Tibial nerve (tissue), 4 donors: ENCODE results near the gene ECEL1.

ENCODE experiments used
- EP300 ChIP-seq, 2 donors: sonication (generic); formaldehyde crosslinking; IDR thresholded peaks; one replicate each; pipeline ENCODE4 v1.6.1; 2017; ENCODE audit warnings: antibody characterized with exemption in 2 of 2, mild to moderate bottlenecking in 1 of 2
- POLR2A ChIP-seq, 2 donors: fragments of 450-650 bp; IDR thresholded peaks; one replicate each; pipeline ENCODE4 v1.6.1; 2017; ENCODE audit warnings: antibody characterized with exemption in 2 of 2, mild to moderate bottlenecking in 2 of 2, moderate library complexity in 2 of 2
- TF ChIP-seq, protein P1 (sequence below), 5 experiments: fragments of 200-600 bp in 3 of 5; fragments of 450-650 bp in 2 of 5; sonication (generic) in 3 of 5; IDR thresholded peaks; one replicate each; pipeline ENCODE4 v1.5.1; 2016 to 2019; ENCODE audit warnings: antibody characterized with exemption in 5 of 5, mild to moderate bottlenecking in 3 of 5, moderate library complexity in 2 of 5

DNA sequence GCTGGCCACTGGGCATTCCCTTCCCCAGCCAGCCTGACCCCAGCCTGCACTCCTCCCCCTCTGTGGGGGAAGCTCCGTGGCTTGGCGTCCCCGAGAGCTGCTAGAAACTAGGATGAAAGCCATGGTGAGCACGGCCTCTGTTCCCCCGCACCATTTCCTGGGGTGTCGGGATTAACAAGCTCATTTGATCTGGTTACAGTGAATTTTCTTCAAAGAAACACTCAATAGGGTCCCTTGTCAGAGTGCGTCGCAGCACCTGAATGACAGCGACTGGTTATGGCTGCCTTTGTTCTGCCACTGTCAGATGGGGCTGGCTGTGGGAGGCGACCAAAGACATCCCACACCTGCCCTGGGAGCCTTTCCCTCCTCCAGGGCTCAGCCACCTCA, 39.3 kb downstream of the ECEL1 start:
- TF ChIP-seq, protein P1, sequence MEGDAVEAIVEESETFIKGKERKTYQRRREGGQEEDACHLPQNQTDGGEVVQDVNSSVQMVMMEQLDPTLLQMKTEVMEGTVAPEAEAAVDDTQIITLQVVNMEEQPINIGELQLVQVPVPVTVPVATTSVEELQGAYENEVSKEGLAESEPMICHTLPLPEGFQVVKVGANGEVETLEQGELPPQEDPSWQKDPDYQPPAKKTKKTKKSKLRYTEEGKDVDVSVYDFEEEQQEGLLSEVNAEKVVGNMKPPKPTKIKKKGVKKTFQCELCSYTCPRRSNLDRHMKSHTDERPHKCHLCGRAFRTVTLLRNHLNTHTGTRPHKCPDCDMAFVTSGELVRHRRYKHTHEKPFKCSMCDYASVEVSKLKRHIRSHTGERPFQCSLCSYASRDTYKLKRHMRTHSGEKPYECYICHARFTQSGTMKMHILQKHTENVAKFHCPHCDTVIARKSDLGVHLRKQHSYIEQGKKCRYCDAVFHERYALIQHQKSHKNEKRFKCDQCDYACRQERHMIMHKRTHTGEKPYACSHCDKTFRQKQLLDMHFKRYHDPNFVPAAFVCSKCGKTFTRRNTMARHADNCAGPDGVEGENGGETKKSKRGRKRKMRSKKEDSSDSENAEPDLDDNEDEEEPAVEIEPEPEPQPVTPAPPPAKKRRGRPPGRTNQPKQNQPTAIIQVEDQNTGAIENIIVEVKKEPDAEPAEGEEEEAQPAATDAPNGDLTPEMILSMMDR (IDR thresholded peaks at IDR 0.05) = no peak
- no peak for TF ChIP-seq POLR2A (IDR thresholded peaks at IDR 0.05)
- TF ChIP-seq EP300 (IDR thresholded peaks at IDR 0.05) = no peak
